ENCODE data around the gene SHISA8.

SHISA8 gene

DNA sequence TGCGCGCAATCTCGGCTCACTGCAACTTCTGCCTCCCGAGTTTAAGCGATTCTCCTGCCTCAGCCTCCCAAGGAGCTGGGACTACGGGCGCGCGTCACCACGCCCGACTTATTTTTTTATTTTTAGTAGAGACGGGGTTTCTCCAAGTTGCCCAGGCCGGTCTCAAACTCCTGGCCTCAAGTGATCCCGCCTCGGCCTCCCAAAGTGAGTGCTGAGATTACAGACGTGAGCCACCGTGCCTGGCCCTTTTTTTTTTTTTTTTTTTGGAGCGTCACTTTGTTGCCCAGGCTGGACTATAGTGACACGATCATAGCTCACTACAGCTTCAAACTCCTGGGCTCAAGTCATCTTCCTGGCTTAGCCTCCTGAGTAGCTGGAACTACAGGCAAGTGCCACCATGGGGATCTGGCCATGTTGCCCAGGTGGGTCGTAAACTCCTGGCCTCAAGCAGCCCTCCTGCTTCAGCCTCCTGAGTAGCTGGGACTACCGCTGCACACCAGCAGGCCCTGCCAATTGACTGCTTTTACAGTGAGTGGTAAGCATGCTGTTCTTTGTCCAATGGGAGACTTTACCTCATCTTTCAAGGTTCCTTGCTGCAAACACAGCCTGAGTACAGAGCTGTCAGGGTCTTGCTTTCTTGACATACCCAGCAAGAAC is 32.7 kb upstream of the SHISA8 start:
- peaks cover 11 to 15% of the 10 kb centered on the region in 2 donors for H3K4me1 ChIP-seq (ENCODE audit: control insufficient read depth in 2 of 2, insufficient read depth in 2 of 2, low read length in 2 of 2)
- peak overlapping the region; percentile 56 to 67 for H3K9ac ChIP-seq (ENCODE audit: low read depth in 1 of 2, low read length in 2 of 2)
- H3K9me3 ChIP-seq (ENCODE audit: control insufficient read depth in 2 of 2, low read length in 2 of 2) = no peaks in the 10 kb centered on the region
- H3K36me3 ChIP-seq (ENCODE audit: control insufficient read depth in 2 of 2, insufficient read depth in 2 of 2, low read length in 2 of 2) = peaks cover 0 to 2% of the 10 kb centered on the region in 2 donors
- H3K27me3 ChIP-seq (ENCODE audit: control insufficient read depth in 2 of 2, insufficient read depth in 2 of 2, low read length in 2 of 2) = no peaks in the 10 kb centered on the region
- peak overlapping the region; percentile 90 to 93 for H3K4me3 ChIP-seq (ENCODE audit: low read length in 2 of 2)
- no peak overlapping the region for H3K27ac ChIP-seq (ENCODE audit: low read depth in 2 of 2, low read length in 2 of 2)

GRCh38 chr22:41946629-41947423 is 32.0 kb upstream of the SHISA8 start, which contains the start of gene CENPM:
CENPM (minus strand) TSS chr22:41947152; CDS start chr22:41947076, 76 bp downstream.
- Histone ChIP-seq H3K4me3 (ENCODE audit: low read length in 2 of 2) (peak within 1 kb of the TSS; percentile 90 to 93), H3K27me3 (ENCODE audit: control insufficient read depth in 2 of 2, insufficient read depth in 2 of 2, low read length in 2 of 2) (no peaks in the 10 kb centered on the region), H3K36me3 (ENCODE audit: control insufficient read depth in 2 of 2, insufficient read depth in 2 of 2, low read length in 2 of 2) (peaks cover 0 to 2% of the 10 kb centered on the region in 2 donors), H3K4me1 (ENCODE audit: control insufficient read depth in 2 of 2, insufficient read depth in 2 of 2, low read length in 2 of 2) (peaks cover 11 to 15% of the 10 kb centered on the region in 2 donors), H3K27ac (ENCODE audit: low read depth in 2 of 2, low read length in 2 of 2) (peak within 1 kb of the TSS; percentile 72 to 74), H3K9me3 (ENCODE audit: control insufficient read depth in 2 of 2, low read length in 2 of 2) (no peaks in the 10 kb centered on the region), H3K9ac (ENCODE audit: low read depth in 1 of 2, low read length in 2 of 2) (peak within 1 kb of the TSS; percentile 71 to 77)

DNA sequence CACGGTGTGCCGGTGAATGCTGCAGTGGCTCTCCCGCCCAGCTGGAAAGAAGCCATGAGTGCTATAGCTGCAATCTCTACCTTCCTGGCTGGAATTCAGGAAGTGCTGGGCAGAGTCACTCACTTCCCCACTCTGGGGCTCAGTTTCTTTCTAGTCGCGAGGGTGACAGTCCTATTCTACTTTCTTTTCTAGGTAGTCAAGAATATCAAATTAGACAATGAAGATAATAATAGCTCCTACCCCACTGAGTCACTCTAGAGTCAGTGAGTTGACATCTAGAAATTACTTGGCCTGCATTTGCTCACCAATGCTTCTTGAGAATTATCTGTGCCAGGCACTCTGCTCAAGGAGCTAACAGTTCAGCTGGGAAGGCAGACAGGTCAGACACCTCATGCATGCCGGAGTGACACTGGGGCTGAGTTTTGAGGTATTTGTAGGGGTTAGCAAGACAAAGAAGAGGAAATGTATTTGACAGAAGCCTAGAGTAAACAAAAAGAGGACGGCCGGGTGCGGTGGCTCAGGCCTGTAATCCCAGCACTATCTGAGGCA is 28.9 kb upstream of the SHISA8 start:
- peak overlapping the region in 1 of 2 donors; percentile 14 for H3K4me3 ChIP-seq (ENCODE audit: low read length in 2 of 2)
- peak overlapping the region; percentile 33 to 61 for H3K27ac ChIP-seq (ENCODE audit: low read depth in 2 of 2, low read length in 2 of 2)
- H3K4me1 ChIP-seq (ENCODE audit: control insufficient read depth in 2 of 2, insufficient read depth in 2 of 2, low read length in 2 of 2) = peaks cover 32 to 41% of the 10 kb centered on the region in 2 donors
- no peaks in the 10 kb centered on the region for H3K9me3 ChIP-seq (ENCODE audit: control insufficient read depth in 2 of 2, low read length in 2 of 2)
- no peaks in the 10 kb centered on the region for H3K27me3 ChIP-seq (ENCODE audit: control insufficient read depth in 2 of 2, insufficient read depth in 2 of 2, low read length in 2 of 2)
- peaks cover 0 to 5% of the 10 kb centered on the region in 2 donors for H3K36me3 ChIP-seq (ENCODE audit: control insufficient read depth in 2 of 2, insufficient read depth in 2 of 2, low read length in 2 of 2)
- no peak overlapping the region for H3K9ac ChIP-seq (ENCODE audit: low read depth in 1 of 2, low read length in 2 of 2)

DNA sequence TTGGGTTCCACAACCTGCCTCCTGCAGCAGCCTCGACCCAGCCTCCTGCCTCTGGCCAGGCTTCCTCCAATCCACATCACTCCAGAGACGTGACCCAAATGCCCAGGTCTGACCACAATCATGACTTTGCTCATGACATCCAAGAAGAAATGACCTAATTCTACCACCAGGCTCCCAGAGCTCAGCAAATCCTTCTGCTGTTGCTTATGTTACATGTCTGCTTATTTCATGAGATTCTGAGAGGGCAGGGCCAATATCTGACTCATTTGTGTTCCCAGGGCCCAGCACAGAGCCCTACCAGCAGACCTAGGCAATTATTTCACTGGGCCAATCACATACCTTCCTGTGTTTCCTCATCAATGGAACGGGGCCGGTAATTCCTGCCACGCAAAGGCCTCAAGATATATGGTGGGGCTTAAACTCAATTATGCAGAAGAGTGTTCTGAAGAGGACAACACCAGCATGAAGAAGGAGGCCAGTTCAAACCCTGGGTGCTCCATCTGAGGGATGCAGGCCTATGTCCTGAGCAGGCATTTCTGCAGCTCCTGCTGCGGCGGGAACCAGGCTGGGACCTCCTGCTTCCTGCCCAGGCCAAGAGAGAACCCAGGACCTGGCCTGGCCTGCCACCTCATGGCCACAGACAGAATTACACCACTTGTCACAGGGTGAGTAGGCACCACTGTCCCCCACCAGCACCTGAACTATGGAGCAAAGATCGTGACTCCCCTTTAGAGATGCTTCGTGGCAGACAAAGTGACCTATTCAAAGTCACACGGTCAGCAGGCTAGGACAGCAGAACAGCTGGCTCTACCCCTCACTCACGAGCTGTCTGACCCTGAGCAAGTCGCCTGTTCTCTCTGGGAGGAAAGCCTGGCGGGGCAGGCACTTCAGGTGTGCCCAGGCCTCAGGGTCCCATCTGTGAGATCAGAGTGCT is 26.2 kb upstream of the SHISA8 start:
- Histone ChIP-seq H3K9me3 (ENCODE audit: control insufficient read depth in 2 of 2, low read length in 2 of 2) (no peaks in the 10 kb centered on the region), H3K36me3 (ENCODE audit: control insufficient read depth in 2 of 2, insufficient read depth in 2 of 2, low read length in 2 of 2) (peaks cover 0 to 5% of the 10 kb centered on the region in 2 donors), H3K4me1 (ENCODE audit: control insufficient read depth in 2 of 2, insufficient read depth in 2 of 2, low read length in 2 of 2) (peaks cover 27 to 37% of the 10 kb centered on the region in 2 donors), H3K9ac (ENCODE audit: low read depth in 1 of 2, low read length in 2 of 2) (peak overlapping the region; percentile 48 to 51), H3K27me3 (ENCODE audit: control insufficient read depth in 2 of 2, insufficient read depth in 2 of 2, low read length in 2 of 2) (no peaks in the 10 kb centered on the region), H3K27ac (ENCODE audit: low read depth in 2 of 2, low read length in 2 of 2) (peak overlapping the region; percentile 94 to 97), H3K4me3 (ENCODE audit: low read length in 2 of 2) (peak overlapping the region; percentile 21 to 50)

GRCh38 chr22:41939981-41940831 is 25.3 kb upstream of the SHISA8 start:
- Histone ChIP-seq H3K4me3 (ENCODE audit: low read length in 2 of 2) (peak overlapping the region; percentile 8 to 56), H3K27ac (ENCODE audit: low read depth in 2 of 2, low read length in 2 of 2) (peak overlapping the region; percentile 94 to 97), H3K27me3 (ENCODE audit: control insufficient read depth in 2 of 2, insufficient read depth in 2 of 2, low read length in 2 of 2) (no peaks in the 10 kb centered on the region), H3K36me3 (ENCODE audit: control insufficient read depth in 2 of 2, insufficient read depth in 2 of 2, low read length in 2 of 2) (peaks cover 0 to 5% of the 10 kb centered on the region in 2 donors), H3K9me3 (ENCODE audit: control insufficient read depth in 2 of 2, low read length in 2 of 2) (no peaks in the 10 kb centered on the region), H3K4me1 (ENCODE audit: control insufficient read depth in 2 of 2, insufficient read depth in 2 of 2, low read length in 2 of 2) (peaks cover 21 to 34% of the 10 kb centered on the region in 2 donors), H3K9ac (ENCODE audit: low read depth in 1 of 2, low read length in 2 of 2) (peak overlapping the region; percentile 51 to 61)

DNA sequence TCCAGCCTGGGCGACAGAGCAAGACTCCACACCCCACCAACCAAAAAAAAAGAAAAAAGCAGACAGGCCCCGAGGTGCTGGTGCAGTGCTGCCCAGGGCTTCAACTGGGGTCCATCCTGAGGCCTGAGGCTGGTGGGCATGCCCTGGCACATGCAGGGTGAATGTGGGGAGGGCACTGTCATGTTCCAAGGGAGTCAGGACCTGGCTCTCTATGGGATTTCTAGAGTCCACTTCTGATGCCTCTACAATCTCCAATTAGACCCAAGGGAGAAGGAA is 22.0 kb upstream of the SHISA8 start:
- Histone ChIP-seq H3K27ac (ENCODE audit: low read depth in 2 of 2, low read length in 2 of 2) (no peak overlapping the region), H3K27me3 (ENCODE audit: control insufficient read depth in 2 of 2, insufficient read depth in 2 of 2, low read length in 2 of 2) (no peaks in the 10 kb centered on the region), H3K4me1 (ENCODE audit: control insufficient read depth in 2 of 2, insufficient read depth in 2 of 2, low read length in 2 of 2) (peaks cover 21 to 25% of the 10 kb centered on the region in 2 donors), H3K4me3 (ENCODE audit: low read length in 2 of 2) (no peak overlapping the region), H3K9ac (ENCODE audit: low read depth in 1 of 2, low read length in 2 of 2) (no peak overlapping the region), H3K9me3 (ENCODE audit: control insufficient read depth in 2 of 2, low read length in 2 of 2) (no peaks in the 10 kb centered on the region), H3K36me3 (ENCODE audit: control insufficient read depth in 2 of 2, insufficient read depth in 2 of 2, low read length in 2 of 2) (peaks cover 0 to 2% of the 10 kb centered on the region in 2 donors)

- no peak overlapping the region for H3K27ac ChIP-seq (ENCODE audit: low read depth in 2 of 2, low read length in 2 of 2)
- H3K36me3 ChIP-seq (ENCODE audit: control insufficient read depth in 2 of 2, insufficient read depth in 2 of 2, low read length in 2 of 2) = no peaks in the 10 kb centered on the region
- no peak overlapping the region for H3K4me3 ChIP-seq (ENCODE audit: low read length in 2 of 2)
- no peaks in the 10 kb centered on the region for H3K27me3 ChIP-seq (ENCODE audit: control insufficient read depth in 2 of 2, insufficient read depth in 2 of 2, low read length in 2 of 2)
- no peaks in the 10 kb centered on the region for H3K9me3 ChIP-seq (ENCODE audit: control insufficient read depth in 2 of 2, low read length in 2 of 2)
- peaks cover 11 to 12% of the 10 kb centered on the region in 2 donors for H3K4me1 ChIP-seq (ENCODE audit: control insufficient read depth in 2 of 2, insufficient read depth in 2 of 2, low read length in 2 of 2)
- no peak overlapping the region for H3K9ac ChIP-seq (ENCODE audit: low read depth in 1 of 2, low read length in 2 of 2)
Measured at GRCh38 chr22:41935509-41935908, 20.6 kb upstream of the SHISA8 start.

DNA sequence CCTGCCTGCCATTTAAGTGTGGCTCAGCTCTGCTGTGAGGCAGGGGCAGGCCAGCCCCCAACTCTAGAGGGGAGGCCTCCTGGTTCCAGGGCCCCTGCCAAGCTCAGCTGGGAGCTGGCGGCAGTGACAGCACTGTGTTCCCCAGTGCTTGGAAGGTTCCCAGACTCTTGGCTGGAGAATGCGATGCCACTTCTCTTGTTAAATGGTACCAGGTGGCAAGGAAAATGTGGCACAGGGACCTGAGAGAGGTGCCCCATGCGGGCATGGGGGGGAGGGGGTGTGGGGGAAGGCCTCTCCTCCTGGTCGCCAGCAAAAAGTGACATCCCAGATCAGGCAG is 20.1 kb upstream of the SHISA8 start:
- H3K27me3 ChIP-seq (ENCODE audit: control insufficient read depth in 2 of 2, insufficient read depth in 2 of 2, low read length in 2 of 2) = no peaks in the 10 kb centered on the region
- no peak overlapping the region for H3K9ac ChIP-seq (ENCODE audit: low read depth in 1 of 2, low read length in 2 of 2)
- H3K36me3 ChIP-seq (ENCODE audit: control insufficient read depth in 2 of 2, insufficient read depth in 2 of 2, low read length in 2 of 2) = no peaks in the 10 kb centered on the region
- peaks cover 8 to 10% of the 10 kb centered on the region in 2 donors for H3K4me1 ChIP-seq (ENCODE audit: control insufficient read depth in 2 of 2, insufficient read depth in 2 of 2, low read length in 2 of 2)
- no peak overlapping the region for H3K27ac ChIP-seq (ENCODE audit: low read depth in 2 of 2, low read length in 2 of 2)
- no peaks in the 10 kb centered on the region for H3K9me3 ChIP-seq (ENCODE audit: control insufficient read depth in 2 of 2, low read length in 2 of 2)
- no peak overlapping the region for H3K4me3 ChIP-seq (ENCODE audit: low read length in 2 of 2)

- H3K27ac ChIP-seq (ENCODE audit: low read depth in 2 of 2, low read length in 2 of 2) = no peak overlapping the region
- H3K9ac ChIP-seq (ENCODE audit: low read depth in 1 of 2, low read length in 2 of 2) = no peak overlapping the region
- peaks cover 6% of the 10 kb centered on the region in 2 donors for H3K4me1 ChIP-seq (ENCODE audit: control insufficient read depth in 2 of 2, insufficient read depth in 2 of 2, low read length in 2 of 2)
- H3K4me3 ChIP-seq (ENCODE audit: low read length in 2 of 2) = no peak overlapping the region
- no peaks in the 10 kb centered on the region for H3K9me3 ChIP-seq (ENCODE audit: control insufficient read depth in 2 of 2, low read length in 2 of 2)
- H3K36me3 ChIP-seq (ENCODE audit: control insufficient read depth in 2 of 2, insufficient read depth in 2 of 2, low read length in 2 of 2) = no peaks in the 10 kb centered on the region
- H3K27me3 ChIP-seq (ENCODE audit: control insufficient read depth in 2 of 2, insufficient read depth in 2 of 2, low read length in 2 of 2) = no peaks in the 10 kb centered on the region
Measured at GRCh38 chr22:41934284-41935014, 19.6 kb upstream of the SHISA8 start.
